ENCODE results near the gene GPR78. TPM values are rescaled to one million over a fixed set of nuclear protein-coding genes. Genes with fewer than 3 reads are reported as not detected.
A peak's percentile ranks its signal among the peaks of the same experiment; 100 is the strongest.

GPR78 gene
- not detected for polyA plus RNA-seq (2013)

- CTCF ChIA-PET = interaction anchor here (0.6 kb wide), 1 partner anchor 1372 kb away, joined by 3 read pairs; no protein-coding TSS in a partner anchor
- DNase-seq = peak; percentile 32 to 78 (median 74)
- Histone ChIP-seq H3K9me3 (ENCODE audit: control extremely low read depth in 1 of 5, control insufficient read depth in 4 of 5, insufficient read depth in 2 of 5, low read depth in 1 of 5, low read length in 4 of 5) (peaks cover 0 to 5% (median 0%) of the 10 kb centered on the region in 5 experiments), H3K4me1 (ENCODE audit: control extremely low read depth in 1 of 4, control insufficient read depth in 4 of 4, insufficient read depth in 4 of 4, low read length in 3 of 4) (no peaks in the 10 kb centered on the region), H3K27me3 (replicated peaks in 2 of 5; ENCODE audit: control insufficient read depth in 4 of 5, insufficient read depth in 5 of 5, low read length in 4 of 5) (peaks cover 0 to 81% (median 16%) of the 10 kb centered on the region in 5 experiments), H3K27ac (ENCODE audit: insufficient read depth in 1 of 2, low read depth in 1 of 2, low read length in 2 of 2, poor library complexity in 1 of 2, severe bottlenecking in 2 of 2) (no peak within 1 kb of the TSS), H3K4me3 (ENCODE audit: control insufficient read depth in 1 of 7, extremely low read depth in 1 of 7, insufficient read depth in 4 of 7, low read depth in 2 of 7, low read length in 6 of 7) (no peak within 1 kb of the TSS), H3K36me3 (ENCODE audit: control insufficient read depth in 4 of 4, insufficient read depth in 4 of 4, low read length in 3 of 4) (no peaks in the 10 kb centered on the region)
- POLR2A ChIA-PET = no interaction called here
- 5% methylated on average over 56 of the region's 63 CpGs for WGBS (ENCODE audit: insufficient coverage)
Measured at GRCh38 chr4:8580321-8581093, at the start of gene GPR78. Gene GPR78, plus strand, starts transcription at chr4:8580392. Its CDS starts 591 bp downstream, at chr4:8580983.

- no peak for DNase-seq
- H3K4me1 ChIP-seq (ENCODE audit: control extremely low read depth in 1 of 4, control insufficient read depth in 4 of 4, insufficient read depth in 4 of 4, low read length in 3 of 4) = no peaks in the 10 kb centered on the region
- H3K4me3 ChIP-seq (ENCODE audit: control insufficient read depth in 1 of 7, extremely low read depth in 1 of 7, insufficient read depth in 4 of 7, low read depth in 2 of 7, low read length in 6 of 7) = no peak overlapping the region
- ChIA-PET POLR2A (no interaction called here), CTCF (no interaction called here)
- H3K27ac ChIP-seq (ENCODE audit: insufficient read depth in 1 of 2, low read depth in 1 of 2, low read length in 2 of 2, poor library complexity in 1 of 2, severe bottlenecking in 2 of 2) = no peak overlapping the region
- WGBS (ENCODE audit: insufficient coverage) = 93% methylated on average over 5 of the region's 5 CpGs
- peaks cover 0 to 13% (median 3%) of the 10 kb centered on the region in 5 experiments for H3K9me3 ChIP-seq (ENCODE audit: control extremely low read depth in 1 of 5, control insufficient read depth in 4 of 5, insufficient read depth in 2 of 5, low read depth in 1 of 5, low read length in 4 of 5)
- peaks cover 0 to 3% (median 0%) of the 10 kb centered on the region in 5 experiments for H3K27me3 ChIP-seq (replicated peaks in 2 of 5; ENCODE audit: control insufficient read depth in 4 of 5, insufficient read depth in 5 of 5, low read length in 4 of 5)
- H3K36me3 ChIP-seq (ENCODE audit: control insufficient read depth in 4 of 4, insufficient read depth in 4 of 4, low read length in 3 of 4) = no peaks in the 10 kb centered on the region
Measured at GRCh38 chr4:8532245-8532781, 47.9 kb upstream of the GPR78 start.

- H3K27ac ChIP-seq (ENCODE audit: insufficient read depth in 1 of 2, low read depth in 1 of 2, low read length in 2 of 2, poor library complexity in 1 of 2, severe bottlenecking in 2 of 2) = no peak overlapping the region
- no peaks in the 10 kb centered on the region for H3K4me1 ChIP-seq (ENCODE audit: control extremely low read depth in 1 of 4, control insufficient read depth in 4 of 4, insufficient read depth in 4 of 4, low read length in 3 of 4)
- H3K9me3 ChIP-seq (ENCODE audit: control extremely low read depth in 1 of 5, control insufficient read depth in 4 of 5, insufficient read depth in 2 of 5, low read depth in 1 of 5, low read length in 4 of 5) = peaks cover 0 to 13% (median 3%) of the 10 kb centered on the region in 5 experiments
- H3K36me3 ChIP-seq (ENCODE audit: control insufficient read depth in 4 of 4, insufficient read depth in 4 of 4, low read length in 3 of 4) = no peaks in the 10 kb centered on the region
- DNase-seq = no peak
- ChIA-PET CTCF (interaction anchor here (0.6 kb wide), 1 partner anchor 520 kb away, joined by 3 read pairs; no protein-coding TSS in a partner anchor), POLR2A (no interaction called here)
- H3K27me3 ChIP-seq (replicated peaks in 2 of 5; ENCODE audit: control insufficient read depth in 4 of 5, insufficient read depth in 5 of 5, low read length in 4 of 5) = peaks cover 0 to 3% (median 0%) of the 10 kb centered on the region in 5 experiments
- no peak overlapping the region for H3K4me3 ChIP-seq (ENCODE audit: control insufficient read depth in 1 of 7, extremely low read depth in 1 of 7, insufficient read depth in 4 of 7, low read depth in 2 of 7, low read length in 6 of 7)
- 100% methylated on average over 1 of the region's 2 CpGs for WGBS (ENCODE audit: insufficient coverage)
Measured at GRCh38 chr4:8533274-8533865, 46.8 kb upstream of the GPR78 start.

GRCh38 chr4:8534129-8534528 is 46.1 kb upstream of the GPR78 start:
- POLR2A ChIA-PET = interaction anchor here (0.6 kb wide), 1 partner anchor 78 kb away, joined by 8 read pairs; no protein-coding TSS in a partner anchor
- H3K36me3 ChIP-seq (ENCODE audit: control insufficient read depth in 4 of 4, insufficient read depth in 4 of 4, low read length in 3 of 4) = no peaks in the 10 kb centered on the region
- peaks cover 0 to 13% (median 3%) of the 10 kb centered on the region in 5 experiments for H3K9me3 ChIP-seq (ENCODE audit: control extremely low read depth in 1 of 5, control insufficient read depth in 4 of 5, insufficient read depth in 2 of 5, low read depth in 1 of 5, low read length in 4 of 5)
- H3K4me3 ChIP-seq (ENCODE audit: control insufficient read depth in 1 of 7, extremely low read depth in 1 of 7, insufficient read depth in 4 of 7, low read depth in 2 of 7, low read length in 6 of 7) = no peak overlapping the region
- peaks cover 0 to 2% (median under 1%) of the 10 kb centered on the region in 5 experiments for H3K27me3 ChIP-seq (replicated peaks in 2 of 5; ENCODE audit: control insufficient read depth in 4 of 5, insufficient read depth in 5 of 5, low read length in 4 of 5)
- DNase-seq = no peak
- CTCF ChIA-PET = no interaction called here
- no peaks in the 10 kb centered on the region for H3K4me1 ChIP-seq (ENCODE audit: control extremely low read depth in 1 of 4, control insufficient read depth in 4 of 4, insufficient read depth in 4 of 4, low read length in 3 of 4)
- WGBS (ENCODE audit: insufficient coverage) = 63% methylated on average over 4 of the region's 4 CpGs
- H3K27ac ChIP-seq (ENCODE audit: insufficient read depth in 1 of 2, low read depth in 1 of 2, low read length in 2 of 2, poor library complexity in 1 of 2, severe bottlenecking in 2 of 2) = no peak overlapping the region

- no peaks in the 10 kb centered on the region for H3K4me1 ChIP-seq (ENCODE audit: control extremely low read depth in 1 of 4, control insufficient read depth in 4 of 4, insufficient read depth in 4 of 4, low read length in 3 of 4)
- peaks cover 0 to 4% (median 0%) of the 10 kb centered on the region in 5 experiments for H3K27me3 ChIP-seq (replicated peaks in 2 of 5; ENCODE audit: control insufficient read depth in 4 of 5, insufficient read depth in 5 of 5, low read length in 4 of 5)
- POLR2A ChIA-PET = interaction anchor here (0.6 kb wide), 1 partner anchor 78 kb away, joined by 8 read pairs; no protein-coding TSS in a partner anchor
- CTCF ChIA-PET = no interaction called here
- H3K9me3 ChIP-seq (ENCODE audit: control extremely low read depth in 1 of 5, control insufficient read depth in 4 of 5, insufficient read depth in 2 of 5, low read depth in 1 of 5, low read length in 4 of 5) = peaks cover 0 to 13% (median 3%) of the 10 kb centered on the region in 5 experiments
- H3K36me3 ChIP-seq (ENCODE audit: control insufficient read depth in 4 of 4, insufficient read depth in 4 of 4, low read length in 3 of 4) = no peaks in the 10 kb centered on the region
- no peak overlapping the region for H3K4me3 ChIP-seq (ENCODE audit: control insufficient read depth in 1 of 7, extremely low read depth in 1 of 7, insufficient read depth in 4 of 7, low read depth in 2 of 7, low read length in 6 of 7)
- WGBS (ENCODE audit: insufficient coverage) = no CpG with 5 or more reads among the region's 2 CpGs
- H3K27ac ChIP-seq (ENCODE audit: insufficient read depth in 1 of 2, low read depth in 1 of 2, low read length in 2 of 2, poor library complexity in 1 of 2, severe bottlenecking in 2 of 2) = no peak overlapping the region
- no peak for DNase-seq
Measured at GRCh38 chr4:8534611-8535010, 45.6 kb upstream of the GPR78 start.

- DNase-seq = no peak
- POLR2A ChIA-PET = no interaction called here
- no peak overlapping the region for H3K27ac ChIP-seq (ENCODE audit: insufficient read depth in 1 of 2, low read depth in 1 of 2, low read length in 2 of 2, poor library complexity in 1 of 2, severe bottlenecking in 2 of 2)
Measured at GRCh38 chr4:8536467-8536866, 43.7 kb upstream of the GPR78 start.

More at GRCh38 chr4:8536467-8536866, 43.7 kb upstream of the GPR78 start:
- Histone ChIP-seq H3K4me1 (ENCODE audit: control extremely low read depth in 1 of 4, control insufficient read depth in 4 of 4, insufficient read depth in 4 of 4, low read length in 3 of 4) (no peaks in the 10 kb centered on the region), H3K36me3 (ENCODE audit: control insufficient read depth in 4 of 4, insufficient read depth in 4 of 4, low read length in 3 of 4) (no peaks in the 10 kb centered on the region), H3K9me3 (ENCODE audit: control extremely low read depth in 1 of 5, control insufficient read depth in 4 of 5, insufficient read depth in 2 of 5, low read depth in 1 of 5, low read length in 4 of 5) (peaks cover 0 to 13% (median 3%) of the 10 kb centered on the region in 5 experiments), H3K27me3 (replicated peaks in 2 of 5; ENCODE audit: control insufficient read depth in 4 of 5, insufficient read depth in 5 of 5, low read length in 4 of 5) (peaks cover 0 to 4% (median 0%) of the 10 kb centered on the region in 5 experiments), H3K4me3 (ENCODE audit: control insufficient read depth in 1 of 7, extremely low read depth in 1 of 7, insufficient read depth in 4 of 7, low read depth in 2 of 7, low read length in 6 of 7) (no peak overlapping the region)
- WGBS (ENCODE audit: insufficient coverage) = 100% methylated on average over 7 of the region's 7 CpGs
- CTCF ChIA-PET = no interaction called here
